OCI-LY7 (cell line): Measurements from ENCODE around the gene GALNT14. TPM values are rescaled to one million over a fixed set of nuclear protein-coding genes. Genes with fewer than 3 reads are reported as not detected.
A peak's percentile ranks its signal among the peaks of the same experiment; 100 is the strongest.

ENCODE experiments used
- BruUV-seq: library from RNA; stranded (reverse); fragments of 400-500 nt; replicated peaks from 2 replicates; lab custom pipeline; 2021; lab: Mats Ljungman, UMichigan
- CTCF ChIA-PET: fragments of 300-600 bp; sonication (Branson Sonifier 250); formaldehyde crosslinking; loops from one replicate; lab custom pipeline; 2022; ENCODE audit warnings: antibody characterized with exemption; ENCODE audit not compliant: unreplicated experiment; lab: Charles Lee
- POLR2A ChIA-PET: fragments of 300-600 bp; sonication (Branson Sonifier 250); formaldehyde crosslinking; loops from one replicate; lab custom pipeline; 2022; ENCODE audit warnings: antibody characterized with exemption; lab: Charles Lee
- DNase-seq: peaks from one replicate; pipeline ENCODE4 v3.0.0-alpha.2; 2015; ENCODE audit warnings: low spot score
- H2AFZ ChIP-seq: fragments of 200-600 bp; sonication (generic), shearing (Covaris generic); 2 replicates; pipeline ENCODE4 v1.6.1; 2014; ENCODE audit warnings: mild to moderate bottlenecking, antibody characterized with exemption, low read length, moderate library complexity
- H3K27ac ChIP-seq: fragments of 200-600 bp; sonication (generic); 2 replicates; pipeline ENCODE4 v1.5.1; 2014; ENCODE audit warnings: mixed run types, low read depth, mild to moderate bottlenecking, moderate library complexity, low read length, inconsistent platforms; ENCODE audit not compliant: poor library complexity, severe bottlenecking
- H3K36me3 ChIP-seq: fragments of 200-600 bp; sonication (generic); 2 replicates; pipeline ENCODE4 v1.6.1; 2014; ENCODE audit warnings: mild to moderate bottlenecking, antibody characterized with exemption, low read length, moderate library complexity, mixed read lengths; ENCODE audit not compliant: insufficient read depth
- H3K4me1 ChIP-seq: fragments of 200-600 bp; sonication (generic); 2 replicates; pipeline ENCODE4 v1.5.1; 2014; ENCODE audit warnings: mild to moderate bottlenecking, low read length; ENCODE audit not compliant: insufficient read depth, poor library complexity, severe bottlenecking
- H3K4me2 ChIP-seq: fragments of 200-600 bp; sonication (generic); 2 replicates; pipeline ENCODE4 v1.6.1; 2014; ENCODE audit warnings: mild to moderate bottlenecking, low read length
- H3K4me3 ChIP-seq: fragments of 200-600 bp; sonication (generic); 2 replicates; pipeline ENCODE4 v1.5.1; 2014; ENCODE audit warnings: mild to moderate bottlenecking, low read depth, low read length; ENCODE audit not compliant: poor library complexity, severe bottlenecking
- H3K79me2 ChIP-seq: fragments of 200-600 bp; sonication (generic); 2 replicates; pipeline ENCODE4 v1.6.1; 2016; ENCODE audit warnings: low read depth, mild to moderate bottlenecking, low read length, moderate library complexity, mixed read lengths; ENCODE audit not compliant: insufficient read depth
- H3K9me2 ChIP-seq: fragments of 200-600 bp; sonication (generic); 2 replicates; pipeline ENCODE4 v1.6.1; 2016; ENCODE audit warnings: mild to moderate bottlenecking, low read length, mixed read lengths; ENCODE audit not compliant: insufficient read depth
- H3K9me3 ChIP-seq: fragments of 200-600 bp; sonication (generic); 2 replicates; pipeline ENCODE4 v1.6.1; 2014; ENCODE audit warnings: mild to moderate bottlenecking, mixed run types, low read length, mixed read lengths
- H4K20me1 ChIP-seq: fragments of 200-600 bp; sonication (generic); 2 replicates; pipeline ENCODE4 v1.6.1; 2014; ENCODE audit warnings: mild to moderate bottlenecking, antibody characterized with exemption, low read length, moderate library complexity, mixed read lengths; ENCODE audit not compliant: insufficient read depth
- EZH2phosphoT487 ChIP-seq: fragments of 200-600 bp; sonication (generic); IDR thresholded peaks from 2 replicates; pipeline ENCODE4 v1.6.1; 2018; ENCODE audit warnings: low read depth, borderline replicate concordance, mild to moderate bottlenecking, mixed run types, antibody characterized with exemption, low read length, moderate library complexity, mixed read lengths
- intact Hi-C: fragments of 100-400 bp; cut with micrococcal nuclease; formaldehyde crosslinking; loops from one replicate; pipeline ENCODE4 v1.10.0; 2022; ENCODE audit not compliant: unreplicated experiment
- total RNA-seq, 2 experiments: library from RNA; depleted of rRNA in 1 of 2; stranded (reverse); fragments of >200 nt in 1 of 2; shearing (Covaris generic) in 1 of 2; gene quantifications; 2 replicates each; pipeline ENCODE4 v1.2.3, GENCODE V29; 2014 to 2022
- TF ChIP-seq, protein P1 (sequence below): fragments of 200-600 bp; sonication (generic); conservative IDR thresholded peaks from 2 replicates; pipeline ENCODE4 v1.5.1; 2014; ENCODE audit warnings: mild to moderate bottlenecking, antibody characterized with exemption, low read length, moderate library complexity, mixed read lengths

Gene GALNT14
- total RNA-seq, 2 experiments from 2014 or later = 14.8 to 25.6 TPM

DNA sequence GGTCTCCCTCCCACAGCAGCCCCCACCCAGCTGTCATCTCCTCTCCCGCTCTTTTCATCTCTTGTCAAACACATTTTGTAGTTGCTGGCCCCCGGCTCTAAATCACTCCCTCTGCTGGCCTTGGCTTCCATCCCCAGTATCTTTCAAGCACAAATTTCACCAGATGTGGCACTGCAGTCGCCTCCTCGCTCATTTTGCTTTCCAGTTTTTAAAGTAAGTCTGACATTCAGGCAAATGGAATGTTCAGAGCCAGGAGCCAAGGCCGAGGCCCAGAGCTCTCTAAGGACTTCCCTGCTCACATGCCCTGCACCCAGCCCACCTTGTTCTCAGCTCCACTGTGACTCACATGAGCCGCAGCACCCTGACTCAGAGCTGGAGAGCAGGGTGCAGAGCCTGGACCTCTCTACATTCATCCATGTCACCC is 158.4 kb downstream of the GALNT14 start:
- Histone ChIP-seq H3K9me3 (no peaks in the 10 kb centered on the region), H3K27ac (no peak overlapping the region), H2AFZ (no peak overlapping the region), H3K9me2 (no peaks in the 10 kb centered on the region), H3K4me1 (no peaks in the 10 kb centered on the region), H3K79me2 (no peaks in the 10 kb centered on the region), H3K4me3 (no peak overlapping the region), H4K20me1 (no peaks in the 10 kb centered on the region), H3K36me3 (no peaks in the 10 kb centered on the region), H3K4me2 (no peak overlapping the region)
- POLR2A ChIA-PET = interaction anchor here (0.6 kb wide), 1 partner anchor 88 kb away, joined by 3 read pairs; no protein-coding TSS in a partner anchor
- TF ChIP-seq, protein P1, sequence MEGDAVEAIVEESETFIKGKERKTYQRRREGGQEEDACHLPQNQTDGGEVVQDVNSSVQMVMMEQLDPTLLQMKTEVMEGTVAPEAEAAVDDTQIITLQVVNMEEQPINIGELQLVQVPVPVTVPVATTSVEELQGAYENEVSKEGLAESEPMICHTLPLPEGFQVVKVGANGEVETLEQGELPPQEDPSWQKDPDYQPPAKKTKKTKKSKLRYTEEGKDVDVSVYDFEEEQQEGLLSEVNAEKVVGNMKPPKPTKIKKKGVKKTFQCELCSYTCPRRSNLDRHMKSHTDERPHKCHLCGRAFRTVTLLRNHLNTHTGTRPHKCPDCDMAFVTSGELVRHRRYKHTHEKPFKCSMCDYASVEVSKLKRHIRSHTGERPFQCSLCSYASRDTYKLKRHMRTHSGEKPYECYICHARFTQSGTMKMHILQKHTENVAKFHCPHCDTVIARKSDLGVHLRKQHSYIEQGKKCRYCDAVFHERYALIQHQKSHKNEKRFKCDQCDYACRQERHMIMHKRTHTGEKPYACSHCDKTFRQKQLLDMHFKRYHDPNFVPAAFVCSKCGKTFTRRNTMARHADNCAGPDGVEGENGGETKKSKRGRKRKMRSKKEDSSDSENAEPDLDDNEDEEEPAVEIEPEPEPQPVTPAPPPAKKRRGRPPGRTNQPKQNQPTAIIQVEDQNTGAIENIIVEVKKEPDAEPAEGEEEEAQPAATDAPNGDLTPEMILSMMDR = no peak
- TF ChIP-seq EZH2phosphoT487 = no peak
- CTCF ChIA-PET = no interaction called here
- intact Hi-C loops = no loop called here
- DNase-seq = no peak
- BruUV-seq = no TSS peak

- Histone ChIP-seq H3K36me3 (no peaks in the 10 kb centered on the region), H3K4me3 (no peak overlapping the region), H3K9me3 (no peaks in the 10 kb centered on the region), H3K4me1 (no peaks in the 10 kb centered on the region), H3K79me2 (no peaks in the 10 kb centered on the region), H4K20me1 (no peaks in the 10 kb centered on the region), H3K27ac (no peak overlapping the region), H2AFZ (no peak overlapping the region), H3K9me2 (no peaks in the 10 kb centered on the region), H3K4me2 (no peak overlapping the region)
- intact Hi-C loops = no loop called here
- DNase-seq = no peak
- ChIA-PET CTCF (no interaction called here), POLR2A (no interaction called here)
- BruUV-seq = no TSS peak
- TF ChIP-seq EZH2phosphoT487 = no peak
- TF ChIP-seq, protein P1 = peak; percentile 32; the same call in 1 of the 2 replicates
Observed at GRCh38 chr2:30978854-30979253, 159.4 kb downstream of the GALNT14 start.

GRCh38 chr2:30978044-30978443 is 160.2 kb downstream of the GALNT14 start:
- Histone ChIP-seq H3K4me1 (no peaks in the 10 kb centered on the region), H3K4me3 (no peak overlapping the region), H4K20me1 (no peaks in the 10 kb centered on the region), H2AFZ (no peak overlapping the region), H3K27ac (no peak overlapping the region), H3K79me2 (no peaks in the 10 kb centered on the region), H3K4me2 (no peak overlapping the region), H3K9me2 (no peaks in the 10 kb centered on the region), H3K9me3 (no peaks in the 10 kb centered on the region), H3K36me3 (no peaks in the 10 kb centered on the region)
- POLR2A ChIA-PET = no interaction called here
- intact Hi-C loops = no loop called here
- DNase-seq = no peak
- CTCF ChIA-PET = no interaction called here
- no peak for TF ChIP-seq EZH2phosphoT487
- TF ChIP-seq, protein P1 = no peak
- BruUV-seq = no TSS peak
